ENCODE results near the gene VWA3A. TPM values are rescaled to one million over a fixed set of nuclear protein-coding genes. Genes with fewer than 3 reads are reported as not detected.
A peak's percentile ranks its signal among the peaks of the same experiment; 100 is the strongest.
"Not testable (repeated sequence)": the region's sequence is repeated elsewhere in the genome, so short reads cannot be mapped to it uniquely, and the experiment has no call there.

The VWA3A gene, protein sequence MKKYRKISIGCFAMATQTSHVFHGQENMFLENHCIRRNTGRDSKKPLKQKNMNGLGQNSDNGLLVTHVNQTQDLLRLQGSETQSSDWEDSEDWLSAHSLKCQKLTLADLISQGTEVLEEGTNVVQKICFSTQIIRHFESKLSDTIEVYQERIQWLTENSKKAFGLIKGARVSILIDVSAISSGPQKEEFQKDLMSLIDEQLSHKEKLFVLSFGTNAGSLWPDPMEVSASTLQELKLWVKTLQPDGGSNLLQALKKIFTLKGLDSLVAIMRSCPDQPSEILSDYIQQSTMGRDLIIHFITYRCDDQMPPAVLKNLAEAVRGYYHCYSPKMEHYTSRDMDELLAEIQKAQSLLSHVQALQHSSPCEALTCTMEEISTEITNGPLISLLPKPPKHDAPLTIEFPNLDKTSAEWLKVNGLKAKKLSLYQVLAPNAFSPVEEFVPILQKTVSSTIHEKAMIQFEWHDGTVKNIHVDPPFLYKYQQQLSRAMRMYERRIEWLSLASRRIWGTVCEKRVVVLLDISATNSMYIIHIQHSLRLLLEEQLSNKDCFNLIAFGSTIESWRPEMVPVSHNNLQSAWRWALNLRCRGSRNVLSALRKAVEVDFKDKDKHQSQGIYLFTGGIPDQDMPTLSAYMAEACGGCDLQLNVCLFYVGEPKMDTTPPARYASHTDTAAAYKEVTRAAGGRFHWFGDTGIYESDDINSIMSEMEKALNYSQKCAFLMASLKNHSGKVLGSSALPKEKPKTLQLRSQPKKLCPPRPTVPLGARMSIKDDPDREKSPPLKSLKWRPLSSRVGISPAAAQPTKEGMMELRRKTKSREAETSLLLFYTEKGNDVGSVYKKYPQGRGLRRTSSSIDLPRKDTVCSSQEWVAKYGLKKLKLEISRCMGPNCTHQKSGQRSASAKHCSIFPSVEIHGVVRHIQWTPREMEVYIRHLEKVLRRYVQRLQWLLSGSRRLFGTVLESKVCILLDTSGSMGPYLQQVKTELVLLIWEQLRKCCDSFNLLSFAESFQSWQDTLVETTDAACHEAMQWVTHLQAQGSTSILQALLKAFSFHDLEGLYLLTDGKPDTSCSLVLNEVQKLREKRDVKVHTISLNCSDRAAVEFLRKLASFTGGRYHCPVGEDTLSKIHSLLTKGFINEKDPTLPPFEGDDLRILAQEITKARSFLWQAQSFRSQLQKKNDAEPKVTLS
- 0.08 TPM for total RNA-seq

DNA sequence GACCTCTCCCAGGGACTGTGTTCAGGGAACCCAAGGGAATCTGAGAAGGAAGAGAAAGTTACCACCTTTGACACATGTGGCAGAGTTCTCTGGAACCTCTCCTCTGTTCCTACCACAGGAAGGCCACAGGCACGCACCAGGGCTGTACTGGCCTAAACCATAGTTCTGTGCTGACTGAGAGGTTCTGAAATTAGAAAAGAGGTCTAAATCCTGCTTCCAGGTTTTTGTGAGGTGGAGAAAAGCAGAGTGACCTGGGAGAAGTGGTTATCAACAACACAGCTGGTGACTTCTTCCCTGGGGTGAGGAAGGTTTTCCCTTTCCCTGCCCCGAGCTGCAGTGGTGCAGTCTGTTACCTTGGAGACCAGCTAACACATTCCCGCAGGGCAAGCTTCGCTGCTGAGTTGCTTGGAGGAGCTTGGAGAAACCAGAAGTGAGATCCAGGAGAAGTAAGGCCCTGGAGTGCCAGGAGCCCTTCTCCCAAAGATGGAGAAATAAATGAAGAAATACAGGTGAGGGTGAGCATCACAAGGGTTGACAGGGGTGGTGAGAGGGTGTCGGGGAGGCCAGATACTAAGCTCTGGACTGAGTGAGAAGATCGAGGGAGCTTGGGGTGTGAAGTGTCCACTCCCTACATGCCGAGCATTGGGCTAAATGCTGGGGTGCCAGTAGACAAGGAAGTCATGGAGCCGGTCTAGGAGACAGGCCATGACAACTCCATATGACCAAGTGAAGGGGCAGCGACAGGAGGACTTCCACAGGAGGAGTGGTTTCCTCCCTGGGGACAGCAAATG is at the start of gene VWA3A:
Gene VWA3A (plus strand): TSS at position 399 of the 791 bp plus-strand sequence. CDS start 97 bp downstream, at position 496.
- ATAC-seq = no peak

DNA sequence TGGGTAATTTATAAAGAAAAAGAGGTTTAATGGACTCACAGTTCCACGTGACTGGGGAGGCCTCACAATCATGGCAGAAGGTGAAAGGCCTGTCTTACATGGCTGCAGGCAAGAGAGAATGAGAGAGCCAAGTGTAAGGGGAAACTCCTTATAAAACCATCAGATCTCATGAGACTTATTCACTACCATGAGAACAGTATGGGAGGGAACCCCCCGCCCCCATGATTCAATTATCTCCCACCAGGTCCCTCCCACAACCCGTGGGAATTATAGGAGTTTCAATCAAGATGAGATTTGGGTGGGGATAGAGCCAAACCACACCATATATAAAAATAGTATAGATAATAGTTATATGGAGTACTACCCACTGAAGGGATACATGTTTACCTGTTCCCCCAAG is 48.5 kb upstream of the VWA3A start:
- not testable (repeated sequence) for DNase-seq (ENCODE audit: low spot score); ATAC-seq

More for the DNA sequence above, at the start of gene VWA3A:
- no peak for DNase-seq (ENCODE audit: low spot score)

- DNase-seq (ENCODE audit: low spot score); ATAC-seq: not testable (repeated sequence)
These were observed 46.5 kb upstream of the VWA3A start for GRCh38 chr16:22045888-22046287.

- no peak for ATAC-seq
These were observed 41.4 kb upstream of the VWA3A start for GRCh38 chr16:22050963-22051362.

DNA sequence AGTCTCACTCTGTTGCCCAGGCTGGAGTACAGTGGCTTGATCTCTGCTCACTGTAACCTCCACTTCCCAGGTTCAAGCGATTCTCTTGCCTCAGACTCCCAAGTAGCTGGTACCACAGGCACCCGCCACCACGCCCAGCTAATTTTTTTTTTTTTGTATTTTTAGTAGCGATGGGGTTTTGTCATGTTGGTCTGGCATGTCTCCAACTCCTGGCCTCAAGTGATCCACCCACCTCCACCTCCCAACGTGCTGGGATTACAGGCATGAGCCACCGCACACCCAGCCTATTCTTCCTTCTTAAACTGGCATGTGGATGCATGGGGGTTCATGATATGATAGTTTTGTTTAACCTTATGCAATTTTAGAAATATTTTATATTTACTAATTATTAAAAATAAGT is 39.4 kb upstream of the VWA3A start:
- DNase-seq (ENCODE audit: low spot score) (no peak), ATAC-seq (no peak)

More at GRCh38 chr16:22050963-22051362, 41.4 kb upstream of the VWA3A start:
- DNase-seq (ENCODE audit: low spot score) = no peak

DNA sequence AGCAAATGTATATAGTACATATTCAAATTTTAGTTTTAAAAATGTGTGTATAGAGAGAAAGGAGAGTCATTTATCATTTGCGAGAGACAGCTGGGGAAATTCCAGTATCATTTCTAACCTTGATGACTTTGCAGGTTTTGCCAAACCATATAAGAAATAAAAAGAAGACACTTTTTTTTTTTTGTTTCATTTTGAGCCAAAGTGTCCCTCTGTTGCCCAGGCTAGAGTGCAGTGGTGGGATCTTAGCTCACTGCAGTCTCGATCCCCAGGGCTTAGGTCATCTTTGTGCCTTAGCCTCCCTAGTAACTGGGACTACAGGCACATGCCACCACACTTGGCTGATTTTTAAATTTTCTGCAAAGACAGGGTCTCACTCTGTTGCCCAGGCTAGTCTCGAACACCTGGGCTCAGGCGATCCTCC is 38.4 kb upstream of the VWA3A start:
- DNase-seq (ENCODE audit: low spot score) (no peak), ATAC-seq (no peak)

GRCh38 chr16:22054847-22055590 is 37.3 kb upstream of the VWA3A start:
- DNase-seq (ENCODE audit: low spot score) (no peak), ATAC-seq (no peak)

DNA sequence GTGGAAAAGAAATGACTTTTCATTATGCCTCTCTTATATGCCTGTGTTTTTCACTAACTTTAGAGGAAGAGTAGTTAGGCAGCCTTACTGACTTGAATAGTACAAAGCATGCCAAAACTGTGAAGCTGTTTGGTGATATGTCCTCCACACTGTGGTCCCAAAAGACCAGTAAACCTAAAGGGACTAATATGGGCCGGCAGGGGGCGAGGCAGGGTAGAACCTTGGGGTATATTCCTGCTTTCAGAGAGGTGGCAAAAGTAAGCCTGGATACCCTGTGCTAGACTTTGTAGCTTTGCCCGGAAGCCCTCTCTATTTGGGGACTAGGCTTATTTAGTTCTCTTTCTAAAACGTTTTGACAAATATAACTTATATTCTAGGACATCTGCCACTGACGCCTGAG is 36.5 kb upstream of the VWA3A start:
- no peak for DNase-seq (ENCODE audit: low spot score)

GRCh38 chr16:22063888-22064467 is 28.4 kb upstream of the VWA3A start:
- DNase-seq (ENCODE audit: low spot score) = no peak
- ATAC-seq = no peak

More for the DNA sequence above, 36.5 kb upstream of the VWA3A start:
- ATAC-seq = no peak

GRCh38 chr16:22065252-22065651 is 27.1 kb upstream of the VWA3A start:
- DNase-seq (ENCODE audit: low spot score) (no peak), ATAC-seq (no peak)

DNA sequence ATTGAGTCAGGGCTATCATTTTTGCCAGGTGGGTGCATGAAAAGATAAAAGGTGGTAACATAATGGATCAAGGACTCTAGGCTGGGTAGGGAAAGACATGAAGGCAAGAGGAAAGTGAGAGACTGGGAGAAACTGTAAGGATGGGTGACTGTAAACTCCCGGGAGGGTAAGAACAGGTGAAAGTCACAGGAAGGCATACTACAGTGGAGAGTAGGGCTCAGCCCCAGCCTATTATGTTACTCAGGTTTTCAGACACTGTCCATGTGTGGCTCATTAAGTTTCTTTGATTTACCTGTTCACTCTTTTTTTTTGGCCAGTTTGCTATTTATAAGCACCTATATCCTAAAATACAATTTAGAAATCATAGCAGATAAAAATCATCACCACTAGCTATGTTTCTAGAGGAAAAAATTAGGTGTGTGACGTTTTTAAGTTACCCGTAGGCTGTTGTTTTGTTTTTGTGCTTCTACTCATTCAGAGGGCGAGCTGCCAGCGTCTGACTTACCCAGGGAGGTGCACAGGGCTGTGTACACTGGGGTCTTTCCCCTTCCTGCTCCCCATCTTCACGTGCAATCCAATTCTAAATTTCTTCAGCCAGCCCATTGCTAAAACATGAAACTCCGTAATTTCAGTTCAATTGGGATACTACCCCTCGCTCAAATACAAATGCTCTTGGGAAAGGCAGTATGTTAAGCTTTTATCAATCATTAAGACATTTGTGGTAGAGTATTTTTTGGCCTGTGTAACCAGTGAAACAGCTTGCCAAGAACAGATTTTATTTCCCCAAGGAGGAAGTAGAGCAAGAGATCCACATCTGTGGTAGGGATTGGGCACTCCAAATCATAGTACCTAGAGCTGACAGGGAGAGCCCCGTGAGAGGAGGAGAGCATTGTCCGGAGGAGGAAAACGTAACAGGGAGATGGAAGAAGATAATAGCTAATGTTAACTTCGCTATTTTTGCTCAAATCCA is 21.7 kb upstream of the VWA3A start:
- no peak for DNase-seq (ENCODE audit: low spot score)
- ATAC-seq = no peak

DNA sequence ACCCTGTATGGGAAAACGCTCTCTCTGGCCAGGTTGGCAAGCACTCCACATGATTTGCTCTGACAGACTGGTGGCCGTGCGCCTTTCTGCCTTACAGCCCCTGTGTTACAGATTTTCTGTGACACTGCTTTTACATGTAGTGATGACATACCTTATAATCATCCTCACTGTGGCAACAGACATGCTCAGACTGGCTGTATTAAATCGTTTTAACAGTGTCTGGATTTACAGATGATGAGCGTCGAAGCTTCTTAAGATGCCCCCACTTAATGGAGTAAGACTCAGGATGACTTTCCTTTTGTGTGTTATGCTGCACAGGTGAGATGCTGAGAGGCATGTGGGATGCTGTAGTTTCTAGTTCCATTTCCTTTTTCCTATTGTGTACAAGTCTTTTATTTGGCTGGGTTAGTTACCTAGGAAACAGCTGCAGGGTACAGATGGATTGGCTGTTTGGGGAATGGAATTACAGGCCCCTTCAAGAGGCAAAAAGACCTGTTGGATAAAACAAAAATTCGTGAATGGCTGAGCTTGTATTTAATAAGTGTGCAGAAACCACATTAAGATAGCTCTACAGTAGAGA is 20.9 kb upstream of the VWA3A start:
- ATAC-seq (no peak), DNase-seq (ENCODE audit: low spot score) (no peak)

DNA sequence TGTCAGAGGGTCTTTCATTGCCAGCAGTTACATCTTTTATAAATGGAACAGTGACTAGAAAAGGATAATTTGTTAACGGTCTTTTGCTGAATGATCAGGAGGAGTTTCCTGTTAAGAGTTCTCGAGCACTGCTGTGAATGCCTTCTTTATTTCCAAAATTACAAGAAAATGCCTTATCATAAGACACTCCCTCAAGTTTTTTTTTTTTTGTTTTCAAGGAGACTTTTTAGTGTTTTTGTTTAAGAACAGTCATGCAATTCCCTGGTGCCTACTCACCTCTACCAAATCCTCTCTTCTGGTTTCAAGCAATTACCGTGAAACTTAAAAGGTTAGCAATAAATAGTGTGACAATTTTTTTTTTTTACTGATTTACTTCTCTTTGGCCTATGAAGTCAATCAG is 19.0 kb upstream of the VWA3A start:
- DNase-seq (ENCODE audit: low spot score) = no peak
- ATAC-seq = no peak

DNA sequence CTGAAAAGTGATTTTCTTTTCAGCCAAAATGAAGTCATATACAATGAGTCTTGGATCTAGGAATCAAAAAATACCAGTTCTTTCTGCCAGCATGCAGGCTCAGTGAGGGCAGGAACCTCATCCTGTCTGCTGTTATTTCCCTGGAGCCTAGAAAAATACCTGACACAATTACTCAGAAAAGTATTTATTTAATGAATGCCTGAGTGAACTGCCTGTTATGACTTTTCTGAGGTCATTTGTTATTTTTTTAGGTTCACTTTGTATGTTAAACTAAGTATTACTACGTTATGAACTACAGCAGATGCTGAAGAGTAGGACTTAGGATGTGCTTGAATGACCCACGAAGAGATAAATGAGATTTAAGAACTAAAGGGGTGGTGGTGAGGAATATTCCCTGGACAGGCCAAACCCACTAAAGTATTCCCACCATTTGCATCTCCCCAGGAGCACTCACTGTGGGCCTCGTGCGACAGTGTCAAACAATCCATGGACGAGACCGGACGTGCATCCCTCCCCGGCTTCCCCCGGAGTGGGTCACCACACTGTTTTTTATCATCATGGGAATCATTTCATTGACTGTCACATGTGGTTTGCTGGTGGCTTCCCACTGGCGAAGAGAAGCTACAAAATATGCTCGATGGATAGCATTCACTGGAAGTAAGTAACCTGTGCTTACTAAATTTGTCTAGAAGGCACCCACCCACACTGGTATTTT is 17.1 kb upstream of the VWA3A start:
- DNase-seq (ENCODE audit: low spot score) (no peak), ATAC-seq (no peak)

GRCh38 chr16:22075776-22076175 is 16.6 kb upstream of the VWA3A start:
- DNase-seq (ENCODE audit: low spot score) (no peak), ATAC-seq (no peak)

DNA sequence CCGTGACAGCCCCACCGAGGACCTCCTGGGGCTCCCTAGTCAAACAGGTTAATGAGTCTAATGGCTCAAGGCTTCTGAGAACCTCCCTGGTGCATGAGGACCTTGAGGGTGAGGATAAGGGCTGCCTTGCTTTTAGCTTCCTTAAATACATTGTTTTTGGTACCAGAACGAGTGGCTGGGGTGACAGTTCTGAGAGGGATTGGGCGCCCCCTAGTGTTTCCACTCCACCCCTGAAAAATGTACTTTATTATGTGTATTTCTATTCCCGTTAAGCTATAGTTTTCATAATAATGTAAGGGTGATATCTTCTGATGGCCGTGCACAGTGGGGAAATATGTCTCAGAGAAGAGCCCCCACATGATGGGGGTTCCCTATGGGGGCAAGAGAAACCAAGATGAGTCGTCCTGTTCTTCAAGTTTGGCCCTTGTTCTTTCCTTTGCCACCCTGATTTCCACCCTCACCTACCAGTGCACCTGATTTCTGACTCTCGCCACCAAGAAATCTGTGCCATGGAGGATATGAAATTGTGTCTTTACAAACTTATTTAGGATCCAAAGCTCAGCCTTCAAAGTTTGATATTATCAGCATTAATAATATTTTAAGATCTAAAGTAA is 14.5 kb upstream of the VWA3A start:
- peak; percentile 94 for ATAC-seq
- peak; percentile 64 for DNase-seq (ENCODE audit: low spot score)

- no peak for DNase-seq (ENCODE audit: low spot score)
- ATAC-seq = no peak
These were observed 13.7 kb upstream of the VWA3A start for GRCh38 chr16:22078656-22079055.

Data from left lobe of liver (tissue), 2 donors.